Measurements from ENCODE around the gene GRIFIN.

GRIFIN gene

GRCh38 chr7:2452643-2453270 is 23.4 kb downstream of the GRIFIN start:
- DNase-seq: no peak

GRCh38 chr7:2452074-2452507 is 24.1 kb downstream of the GRIFIN start:
- no peak for DNase-seq

GRCh38 chr7:2451171-2452073 is 24.8 kb downstream of the GRIFIN start:
- DNase-seq: peak; percentile 58

- no peak for DNase-seq
Observed at GRCh38 chr7:2450198-2451107, 25.7 kb downstream of the GRIFIN start.

GRCh38 chr7:2446676-2447075 is 29.5 kb downstream of the GRIFIN start:
- DNase-seq: no peak

- no peak for DNase-seq
Observed at GRCh38 chr7:2445898-2446555, 30.2 kb downstream of the GRIFIN start.

- DNase-seq: no peak
Observed at GRCh38 chr7:2445047-2445446, 31.2 kb downstream of the GRIFIN start.

GRCh38 chr7:2444476-2444875 is 31.7 kb downstream of the GRIFIN start:
- DNase-seq: no peak

GRCh38 chr7:2443491-2443890 is 32.7 kb downstream of the GRIFIN start:
- DNase-seq: no peak

- no peak for DNase-seq
Observed at GRCh38 chr7:2441430-2442058, 34.7 kb downstream of the GRIFIN start.

GRCh38 chr7:2440608-2441245 is 35.5 kb downstream of the GRIFIN start:
- no peak for DNase-seq

GRCh38 chr7:2438775-2439174 is 37.4 kb downstream of the GRIFIN start:
- DNase-seq: no peak

- DNase-seq: no peak
Observed at GRCh38 chr7:2438186-2438585, 38.0 kb downstream of the GRIFIN start.

GRCh38 chr7:2437537-2438148 is 38.6 kb downstream of the GRIFIN start:
- DNase-seq: no peak

- no peak for DNase-seq
Observed at GRCh38 chr7:2437136-2437535, 39.1 kb downstream of the GRIFIN start.

- DNase-seq: no peak
Observed at GRCh38 chr7:2436341-2437104, 39.7 kb downstream of the GRIFIN start.

- DNase-seq: no peak
Observed at GRCh38 chr7:2435146-2435545, 41.1 kb downstream of the GRIFIN start.

- DNase-seq: no peak
Observed at GRCh38 chr7:2433713-2434550, 42.3 kb downstream of the GRIFIN start.

Data from NCI-H1105 (cell line).